Thyroid gland (tissue), 4 donors: ENCODE data around the gene OMD. TPM values are rescaled to one million over a fixed set of nuclear protein-coding genes. Genes with fewer than 3 reads are reported as not detected.

Experiments
- DNase-seq, 2 donors: peaks; one replicate each; pipeline ENCODE4 v3.0.0-alpha.2; 2019
- H3K27ac ChIP-seq, 3 donors: fragments of 200-600 bp; sonication (generic); 1 replicate in 2 of 3; 2 replicates in 1 of 3; pipeline ENCODE4 v1.5.1; 2016 to 2019; ENCODE audit warnings: mild to moderate bottlenecking in 1 of 3, moderate library complexity in 1 of 3
- H3K27me3 ChIP-seq: fragments of 200-600 bp; sonication (generic); one replicate; pipeline ENCODE4 v1.5.1; 2019
- H3K36me3 ChIP-seq, 2 donors: fragments of 200-600 bp; sonication (generic); one replicate each; pipeline ENCODE4 v1.5.1; 2016 to 2019
- H3K4me1 ChIP-seq, 2 donors: fragments of 200-600 bp; sonication (generic); one replicate each; pipeline ENCODE4 v1.5.1; 2017 to 2019
- H3K4me3 ChIP-seq, 3 donors: fragments of 200-600 bp; sonication (generic); replicated peaks in 1 of 3; 1 replicate in 2 of 3; 2 replicates in 1 of 3; pipeline ENCODE4 v1.5.1; 2016; ENCODE audit warnings: mild to moderate bottlenecking in 1 of 3
- H3K9me3 ChIP-seq: fragments of 200-600 bp; sonication (generic); one replicate; pipeline ENCODE4 v1.5.1; 2017
- CTCF ChIP-seq, 6 experiments: fragments of 200-600 bp in 3 of 6; fragments of 450-650 bp in 3 of 6; sonication (generic) in 3 of 6; IDR thresholded peaks; one replicate each; pipeline ENCODE4 v1.5.1; 2016 to 2019; ENCODE audit warnings: antibody characterized with exemption in 6 of 6, mild to moderate bottlenecking in 2 of 6, inconsistent platforms in 1 of 6, moderate library complexity in 1 of 6
- POLR2A ChIP-seq, 2 donors: fragments of 450-650 bp; IDR thresholded peaks; one replicate each; pipeline ENCODE4 v1.6.1; 2017; ENCODE audit warnings: antibody characterized with exemption in 2 of 2, mild to moderate bottlenecking in 2 of 2, moderate library complexity in 1 of 2
- WGBS, 2 donors: methylation state at CpG; one replicate each; pipeline ENCODE4 v1.1.5; 2017; 5-methylcytosine and 5-hydroxymethylcytosine counted together
- intact Hi-C: fragments of 100-400 bp; cut with DNase I; formaldehyde crosslinking; loops from one replicate; pipeline ENCODE4 v1.15.1; 2023
- total RNA-seq, 4 donors: library from RNA; depleted of rRNA; stranded (reverse); fragments of >200 nt; gene quantifications; one replicate each; pipeline ENCODE4 v1.2.3, GENCODE V29; 2016

The OMD gene
- total RNA-seq, 4 donors from 2014 or later = 6.0 to 52.4 (median 16.6) TPM

DNA sequence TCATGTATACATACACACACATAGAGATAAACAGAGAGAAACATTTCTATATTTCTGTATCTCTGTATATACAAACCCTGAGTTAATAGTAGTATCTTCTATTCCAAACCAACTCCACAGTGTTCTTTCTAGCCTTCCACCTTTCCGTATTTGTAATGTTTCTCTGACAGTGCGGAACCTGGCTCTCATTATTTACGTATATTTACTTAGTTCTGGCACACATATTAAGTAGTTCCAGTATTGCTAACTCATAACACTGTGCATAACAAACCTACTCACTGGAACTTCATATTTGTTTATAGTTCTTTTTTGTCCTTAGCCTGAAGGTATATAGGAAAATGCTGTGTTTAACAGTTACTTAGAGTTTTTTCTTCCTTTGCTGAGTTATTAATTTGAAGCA lies 26.4 kb downstream of the OMD start:
- H3K27ac ChIP-seq = no peak overlapping the region

GRCh38 chr9:92395617-92396016 lies 28.7 kb downstream of the OMD start:
- no peaks in the 10 kb centered on the region for H3K27me3 ChIP-seq
- intact Hi-C loops = no loop called here
- no peak overlapping the region for H3K27ac ChIP-seq
- H3K9me3 ChIP-seq = no peaks in the 10 kb centered on the region
- DNase-seq = no peak
- H3K4me3 ChIP-seq = no peak overlapping the region
- 92 to 98% methylated on average over 1 of the region's 1 CpG for WGBS, 2 donors
- H3K4me1 ChIP-seq = no peaks in the 10 kb centered on the region
- TF ChIP-seq POLR2A (IDR thresholded peaks at IDR 0.05) (no peak), CTCF (IDR thresholded peaks at IDR 0.05) (no peak)
- no peaks in the 10 kb centered on the region for H3K36me3 ChIP-seq

More for the DNA sequence above, 26.4 kb downstream of the OMD start:
- H3K36me3 ChIP-seq = no peaks in the 10 kb centered on the region
- DNase-seq = no peak
- no peaks in the 10 kb centered on the region for H3K4me1 ChIP-seq
- H3K4me3 ChIP-seq = no peak overlapping the region
- intact Hi-C loops = no loop called here
- H3K9me3 ChIP-seq = no peaks in the 10 kb centered on the region
- TF ChIP-seq POLR2A (IDR thresholded peaks at IDR 0.05) (no peak), CTCF (IDR thresholded peaks at IDR 0.05) (no peak)
- H3K27me3 ChIP-seq = no peaks in the 10 kb centered on the region
- WGBS, 2 donors = 96 to 97% methylated on average over 3 of the region's 3 CpGs

DNA sequence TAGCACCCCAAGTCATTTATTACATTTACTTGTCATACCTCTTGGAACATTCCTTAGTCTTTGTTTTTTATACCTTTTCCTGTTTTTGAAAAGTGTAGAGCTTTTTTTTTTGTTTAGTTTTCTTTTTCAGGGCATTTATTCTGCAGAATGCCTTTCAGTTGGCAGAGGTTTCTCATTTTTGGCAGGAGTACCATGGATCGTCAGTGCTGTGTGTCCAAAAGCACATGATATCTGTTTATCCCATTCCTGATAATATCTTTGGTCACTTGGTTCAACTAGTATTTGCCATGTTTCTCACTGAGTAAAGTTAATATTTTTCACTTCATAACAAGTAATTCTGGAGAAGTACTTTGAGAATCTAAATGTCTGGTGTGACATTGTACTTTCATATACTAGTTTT lies 30.6 kb downstream of the OMD start:
- no peaks in the 10 kb centered on the region for H3K36me3 ChIP-seq
- no peaks in the 10 kb centered on the region for H3K9me3 ChIP-seq
- intact Hi-C loops = no loop called here
- no peak overlapping the region for H3K4me3 ChIP-seq
- TF ChIP-seq POLR2A (IDR thresholded peaks at IDR 0.05) (no peak), CTCF (IDR thresholded peaks at IDR 0.05) (no peak)
- no peak overlapping the region for H3K27ac ChIP-seq
- WGBS, 2 donors = 22 to 37% methylated on average over 1 of the region's 1 CpG
- H3K27me3 ChIP-seq = no peaks in the 10 kb centered on the region
- H3K4me1 ChIP-seq = no peaks in the 10 kb centered on the region
- no peak for DNase-seq

GRCh38 chr9:92392690-92393089 lies 31.6 kb downstream of the OMD start:
- 90 to 93% methylated on average over 2 of the region's 2 CpGs for WGBS, 2 donors
- no peak for DNase-seq
- Histone ChIP-seq H3K36me3 (no peaks in the 10 kb centered on the region), H3K27ac (no peak overlapping the region), H3K4me3 (no peak overlapping the region), H3K9me3 (no peaks in the 10 kb centered on the region), H3K27me3 (no peaks in the 10 kb centered on the region), H3K4me1 (no peaks in the 10 kb centered on the region)
- TF ChIP-seq POLR2A (IDR thresholded peaks at IDR 0.05) = no peak
- TF ChIP-seq CTCF (IDR thresholded peaks at IDR 0.05) = no peak
- intact Hi-C loops = no loop called here

DNA sequence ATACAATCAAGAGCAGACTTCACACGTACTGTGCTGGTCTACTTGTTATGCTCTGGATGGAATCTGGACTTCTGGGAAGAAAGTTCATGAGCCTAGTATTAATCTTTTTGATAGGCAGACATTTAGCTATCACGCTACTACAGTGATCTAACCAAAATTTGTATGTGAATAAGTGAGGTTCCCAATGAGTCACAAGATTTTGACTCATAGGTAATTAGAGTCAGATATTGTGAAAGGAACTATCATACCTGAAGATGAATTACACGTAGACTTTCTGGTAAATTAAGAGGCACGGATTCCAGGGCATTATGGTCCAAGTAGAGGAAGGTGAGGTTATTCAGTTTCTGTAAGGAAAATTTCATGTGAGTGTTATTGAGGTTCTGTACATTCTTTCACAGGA lies 38.3 kb downstream of the OMD start:
- Histone ChIP-seq H3K9me3 (peaks cover 4% of the 10 kb centered on the region), H3K27ac (peak overlapping the region in 1 of 3 donors; percentile 26), H3K4me3 (no peak overlapping the region), H3K36me3 (no peaks in the 10 kb centered on the region), H3K27me3 (no peaks in the 10 kb centered on the region), H3K4me1 (no peaks in the 10 kb centered on the region)
- WGBS, 2 donors = 91 to 92% methylated on average over 4 of the region's 4 CpGs
- intact Hi-C loops = no loop called here
- DNase-seq = no peak
- no peak for TF ChIP-seq CTCF (IDR thresholded peaks at IDR 0.05)
